ENCODE measurements around the gene IL1RAPL2.
"Not testable (repeated sequence)": the region's sequence is repeated elsewhere in the genome, so short reads cannot be mapped to it uniquely, and the experiment has no call there.

Gene IL1RAPL2

DNA sequence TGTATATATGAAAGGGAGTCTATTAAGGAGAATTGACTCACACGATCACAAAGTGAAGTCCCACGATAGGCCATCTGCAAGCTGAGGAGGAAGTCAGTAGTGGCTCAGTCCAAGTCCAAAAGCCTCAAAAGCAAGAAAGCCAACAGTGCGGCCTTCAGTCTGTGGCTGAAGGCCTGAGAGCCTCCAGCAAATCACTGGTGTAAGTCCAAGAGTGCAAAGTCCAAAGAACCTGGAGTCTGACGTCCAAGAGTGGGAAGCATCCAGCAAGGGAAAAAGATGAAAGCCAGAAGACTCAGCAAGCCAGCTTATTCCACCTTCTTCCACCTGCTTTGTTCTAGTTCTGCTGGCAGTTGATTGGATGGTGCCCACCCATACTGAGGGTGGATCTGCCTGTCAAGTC, 104.1 kb downstream of the IL1RAPL2 start:
- no peak for DNase-seq

GRCh38 chrX:104677517-104677916, 111.5 kb downstream of the IL1RAPL2 start:
- not testable (repeated sequence) for DNase-seq

DNA sequence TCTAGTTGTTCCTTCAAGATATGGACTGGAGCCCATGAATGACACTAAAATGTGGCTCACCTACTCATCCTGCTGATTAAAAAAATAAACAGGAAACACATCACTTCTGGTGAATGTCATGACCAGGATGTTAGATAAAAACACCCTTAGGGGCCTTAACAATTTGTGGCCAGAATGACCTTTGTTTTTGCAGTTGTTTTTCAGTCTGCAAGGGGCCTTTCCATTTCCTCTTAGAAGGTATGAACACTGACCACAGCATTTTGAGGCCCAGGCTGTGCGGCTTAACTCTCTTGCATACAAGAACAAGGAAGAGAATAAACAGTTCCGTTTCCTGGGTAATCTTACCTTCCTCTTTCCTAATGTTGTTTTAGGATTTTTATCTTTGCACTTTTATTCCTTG, 113.2 kb downstream of the IL1RAPL2 start:
- no peak for DNase-seq

GRCh38 chrX:104681214-104681613, 115.2 kb downstream of the IL1RAPL2 start:
- DNase-seq = no peak

GRCh38 chrX:104684077-104684476, 118.1 kb downstream of the IL1RAPL2 start:
- DNase-seq = no peak

GRCh38 chrX:104695593-104695992, 129.6 kb downstream of the IL1RAPL2 start:
- no peak for DNase-seq

- DNase-seq = no peak
Observed at GRCh38 chrX:104696667-104697066, 130.7 kb downstream of the IL1RAPL2 start.

DNA sequence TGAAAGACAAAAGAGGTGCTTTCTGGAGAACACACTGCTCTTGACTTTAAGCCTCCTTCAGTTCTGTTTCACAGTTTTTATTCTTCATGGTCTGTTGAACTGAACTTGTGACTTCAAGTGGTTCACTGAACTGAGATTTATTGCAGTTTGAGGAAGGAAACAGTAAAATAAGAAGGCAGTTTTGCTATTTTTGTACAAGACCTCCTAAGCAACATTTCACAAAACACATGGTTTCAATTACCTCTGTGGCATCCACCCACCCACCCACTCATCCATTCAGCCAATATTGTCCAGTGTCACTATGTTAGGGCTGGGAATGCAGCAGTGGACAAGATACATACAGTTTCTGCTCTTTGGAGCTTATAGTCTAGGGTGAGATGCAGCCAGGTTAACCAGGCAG, 131.3 kb downstream of the IL1RAPL2 start:
- no peak for DNase-seq

DNA sequence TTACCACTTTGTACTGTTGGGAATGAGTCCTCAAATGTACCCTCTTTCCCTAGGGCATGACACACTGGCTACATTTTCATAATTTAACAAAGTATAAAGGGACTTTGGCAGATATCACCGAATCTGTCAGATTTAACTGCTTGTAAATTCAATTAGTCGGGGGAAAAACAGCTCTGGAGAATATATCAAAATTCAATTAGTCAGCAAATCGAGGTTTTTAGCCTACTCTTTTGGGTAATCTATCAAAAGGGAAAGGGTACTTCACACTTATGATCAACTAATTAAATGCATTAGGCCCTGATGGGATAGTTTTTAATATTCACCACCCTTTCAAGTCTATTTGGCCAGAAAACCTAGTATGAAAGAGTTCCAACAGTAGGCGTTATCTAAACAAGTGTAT, 141.0 kb downstream of the IL1RAPL2 start:
- DNase-seq = no peak

DNA sequence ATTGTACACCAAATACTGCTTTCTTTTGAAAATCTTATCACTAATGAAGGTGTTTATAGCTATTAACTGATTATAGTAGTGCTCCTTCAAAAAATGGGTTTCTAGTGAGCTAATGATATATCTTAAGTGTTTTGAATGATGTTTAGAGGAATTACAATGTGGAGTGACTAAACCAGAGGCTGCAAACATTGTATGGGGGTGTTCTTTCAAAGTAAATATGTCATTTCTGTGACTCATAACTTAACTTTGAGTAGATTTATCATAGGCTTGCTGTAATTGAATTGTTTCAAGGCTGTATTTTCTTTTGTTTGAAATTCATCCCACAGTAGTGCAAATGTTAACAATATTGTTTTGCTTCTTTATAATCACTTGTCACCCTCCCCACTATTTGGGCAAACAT, 141.6 kb downstream of the IL1RAPL2 start:
- DNase-seq = no peak

- no peak for DNase-seq
Observed at GRCh38 chrX:104712515-104712914, 146.5 kb downstream of the IL1RAPL2 start.

DNA sequence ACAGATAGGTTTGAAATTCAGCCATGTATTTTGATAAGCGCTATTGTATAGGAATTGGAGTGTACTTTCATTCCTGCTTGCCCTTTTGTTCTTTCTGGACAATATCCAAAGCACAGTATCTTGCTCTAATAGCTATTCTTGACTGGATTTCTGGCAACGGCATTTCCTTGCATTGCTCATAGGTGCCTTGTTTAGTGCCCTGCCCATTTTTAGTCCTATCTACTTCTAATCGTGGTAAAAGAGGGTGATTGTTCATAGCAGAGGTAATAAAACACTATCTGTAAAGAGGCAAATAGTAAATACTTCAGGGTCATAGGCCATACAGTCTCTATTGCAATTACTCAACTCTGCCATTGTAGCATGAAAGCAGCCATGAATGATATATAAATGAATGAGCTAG, 155.9 kb downstream of the IL1RAPL2 start:
- DNase-seq = no peak

- no peak for DNase-seq
Observed at GRCh38 chrX:104728456-104728855, 162.5 kb downstream of the IL1RAPL2 start.

GRCh38 chrX:104742355-104742754, 176.4 kb downstream of the IL1RAPL2 start:
- DNase-seq = no peak

DNA sequence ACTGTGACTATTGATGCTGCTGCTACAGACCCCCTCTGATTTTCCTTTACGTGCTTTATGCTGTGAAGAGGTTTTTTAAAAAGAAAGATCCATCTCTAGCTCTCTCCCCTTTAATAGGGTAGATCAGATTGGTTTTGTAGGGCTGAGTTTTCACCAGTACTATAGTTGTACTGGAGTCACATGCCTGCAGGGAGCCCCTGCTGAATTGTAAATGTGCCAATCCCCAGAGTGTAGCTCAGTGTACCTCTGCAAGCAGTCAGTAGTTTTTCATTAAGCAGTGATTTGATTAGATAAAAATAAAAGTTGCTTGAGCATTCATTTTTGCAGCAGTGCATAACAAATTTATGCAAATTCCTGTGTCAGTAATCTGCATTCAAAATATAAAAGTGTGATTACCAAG, 179.2 kb downstream of the IL1RAPL2 start:
- DNase-seq = no peak

DNA sequence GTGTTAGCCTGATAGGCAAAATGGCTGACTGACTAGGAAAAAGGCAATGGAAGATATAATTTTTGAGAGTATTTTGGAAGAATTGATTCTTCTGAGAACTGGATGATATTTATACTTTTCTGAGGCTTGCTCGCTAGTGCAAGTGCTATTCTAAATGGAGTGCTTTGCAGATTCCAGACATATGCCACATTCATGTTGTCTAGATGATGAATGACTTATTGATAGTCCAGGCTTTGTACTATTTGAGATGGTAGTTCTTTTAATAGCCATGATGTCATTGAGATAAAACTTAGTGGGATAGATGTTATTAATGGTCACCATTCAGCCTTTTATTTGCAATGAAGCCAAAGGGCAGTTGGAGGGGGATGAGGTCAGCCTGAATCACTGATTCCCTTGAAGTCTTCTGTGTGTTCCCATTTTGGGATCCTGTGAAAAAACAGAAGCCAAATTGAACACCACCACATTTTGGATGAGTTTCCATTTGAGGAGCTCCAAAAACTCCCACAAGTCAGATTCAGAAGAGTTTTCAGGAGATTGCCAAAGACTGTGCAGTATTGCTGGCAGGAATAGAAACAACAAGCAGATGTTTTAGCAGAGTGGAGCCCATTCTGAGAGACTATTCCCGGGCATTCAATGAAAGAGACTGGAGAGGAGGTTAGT, 184.1 kb downstream of the IL1RAPL2 start:
- no peak for DNase-seq

DNA sequence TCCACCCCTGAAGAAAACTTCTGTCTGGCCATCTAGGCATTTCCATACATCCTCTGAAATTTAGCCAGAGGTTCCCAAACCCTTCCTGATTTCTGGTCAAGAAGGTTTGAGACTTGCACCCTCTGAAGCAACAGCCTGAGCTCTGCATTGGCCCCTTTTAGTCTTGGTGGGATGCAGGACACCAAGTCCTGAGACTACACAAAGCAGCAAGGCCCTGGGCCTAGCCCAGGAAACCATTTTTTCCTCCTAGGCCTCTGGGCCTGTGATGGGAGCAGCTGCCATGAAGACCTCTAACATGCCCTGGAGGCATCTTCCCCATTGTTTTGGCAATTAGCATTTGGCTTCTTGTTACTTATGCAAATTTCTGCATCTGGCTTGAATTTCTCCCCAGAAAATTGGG, 196.6 kb downstream of the IL1RAPL2 start:
- DNase-seq = no peak

DNA sequence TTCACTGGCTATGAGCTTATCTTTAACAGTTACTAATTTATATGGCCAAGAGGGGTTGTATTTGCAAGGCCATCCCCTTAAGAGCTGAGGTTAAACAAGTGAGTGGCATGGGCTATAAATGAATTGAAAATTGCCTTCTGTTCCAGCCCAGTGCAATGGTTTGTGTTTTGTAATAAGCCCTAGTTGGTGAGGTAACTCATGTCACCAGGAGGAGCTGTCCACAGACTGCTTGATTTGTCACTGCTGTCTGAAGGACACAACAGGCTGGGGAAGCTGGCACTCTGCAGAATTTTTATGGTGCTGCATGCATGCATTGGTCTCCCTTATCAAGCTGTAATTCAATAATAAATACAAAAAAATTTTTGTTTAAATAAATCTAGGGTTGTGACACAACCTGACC, 223.8 kb downstream of the IL1RAPL2 start:
- no peak for DNase-seq

DNA sequence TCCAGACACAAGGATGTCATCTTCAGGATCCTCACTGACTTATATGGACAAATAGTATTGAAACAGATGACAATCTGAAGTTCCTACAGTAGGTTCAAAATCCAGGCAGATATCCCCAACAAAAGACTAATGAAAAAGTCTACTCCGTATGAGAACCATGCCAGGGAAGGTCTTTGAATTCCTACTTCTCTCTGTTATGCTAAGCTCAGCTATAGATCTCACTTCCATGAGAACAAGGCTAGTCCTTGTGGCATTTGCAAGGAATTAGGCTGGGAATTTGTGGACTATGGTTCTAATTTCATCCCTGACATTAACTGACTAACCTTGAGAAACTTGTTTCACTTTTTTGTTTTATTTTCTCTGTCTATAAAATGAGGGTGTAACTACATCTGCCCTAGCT, 229.8 kb downstream of the IL1RAPL2 start:
- DNase-seq = no peak

DNA sequence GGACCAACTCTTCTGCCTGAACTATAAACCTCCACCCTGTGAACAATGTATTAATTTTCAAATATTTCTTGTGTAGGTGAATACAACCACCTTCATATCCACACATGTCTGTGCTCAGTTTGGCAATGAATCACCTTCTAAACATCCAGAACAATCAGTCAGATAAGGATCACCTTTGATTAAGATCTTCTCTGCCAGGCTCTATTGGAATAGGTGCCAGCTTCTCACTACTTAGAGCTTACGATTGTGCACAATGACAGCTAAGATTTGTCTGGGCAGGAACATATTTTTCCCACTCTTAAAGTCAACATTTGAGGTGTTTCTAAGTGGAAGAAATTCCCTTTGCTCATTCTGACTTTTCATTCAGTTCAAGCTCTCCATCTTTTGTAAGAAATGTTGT, 237.2 kb downstream of the IL1RAPL2 start:
- DNase-seq = no peak

DNA sequence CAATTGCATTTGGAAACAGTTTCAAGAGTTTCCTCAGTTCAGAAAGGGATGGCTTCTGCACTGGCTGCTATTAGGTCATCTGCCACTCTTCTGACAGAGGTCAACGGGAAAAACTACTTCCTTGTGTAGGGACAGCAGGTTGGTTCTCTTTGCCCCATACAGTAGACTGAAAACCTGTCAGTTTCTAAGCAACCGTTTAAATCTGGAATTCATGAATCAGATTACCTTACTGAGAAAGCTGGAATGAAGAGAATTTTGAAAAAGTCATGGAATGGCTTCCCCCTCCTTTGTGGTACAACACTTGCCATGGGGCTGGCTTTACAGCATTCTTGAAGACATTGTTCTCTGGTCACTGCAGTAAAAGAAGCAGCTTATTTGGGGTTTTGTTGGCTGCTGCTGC, 240.3 kb downstream of the IL1RAPL2 start:
- DNase-seq = no peak

- DNase-seq = no peak
Observed at GRCh38 chrX:104833401-104833800, 267.4 kb downstream of the IL1RAPL2 start.

DNA sequence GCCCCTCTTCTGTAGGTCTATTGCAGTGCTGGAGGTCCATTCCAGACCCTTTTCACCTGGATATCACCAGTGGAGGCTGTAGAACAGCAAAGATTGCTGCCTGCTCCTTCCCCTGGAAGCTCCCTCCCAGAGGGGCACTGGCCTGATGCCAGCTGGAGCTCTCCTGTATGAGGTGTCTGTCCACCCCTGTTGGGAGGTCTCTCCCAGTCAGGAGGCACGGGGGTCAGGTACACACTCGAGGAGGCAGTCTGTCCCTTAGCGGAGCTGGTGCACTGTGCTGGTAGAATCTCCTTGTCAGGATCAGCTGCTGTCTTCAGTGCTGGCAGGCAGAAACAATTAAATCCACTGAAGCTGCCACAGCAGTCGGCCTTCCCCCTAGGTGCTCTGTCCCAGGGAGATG, 276.6 kb downstream of the IL1RAPL2 start:
- DNase-seq = no peak

DNA sequence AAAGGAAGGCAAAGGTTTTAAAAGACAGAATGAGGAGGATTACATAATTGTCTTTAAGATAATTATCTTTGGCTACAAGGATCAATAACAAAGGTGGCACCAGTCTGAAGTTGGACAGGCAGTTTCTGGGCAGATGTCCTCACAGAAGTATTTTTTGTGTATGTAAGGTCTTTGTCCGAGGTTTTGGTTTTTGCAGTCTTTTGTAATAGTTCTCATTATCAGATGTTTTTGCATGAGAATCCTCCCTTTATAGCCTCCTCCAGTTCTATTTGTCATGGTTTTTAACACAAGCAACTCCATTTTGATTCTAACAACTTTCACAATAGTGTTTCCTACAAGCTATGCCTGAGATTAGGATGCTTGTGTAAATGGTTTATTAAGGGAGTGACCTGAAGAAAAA, 286.2 kb downstream of the IL1RAPL2 start:
- DNase-seq = no peak
